Ovary (tissue), 3 donors: Measurements from ENCODE around the gene PGAP1.

Experiments used
- CTCF ChIP-seq, 3 donors: fragments of 450-650 bp in 2 of 3; fragments of 200-600 bp in 1 of 3; IDR thresholded peaks; one replicate each; pipeline versions ENCODE4 v1.5.1 to v1.8.0; 2016 to 2022; ENCODE audit warnings: antibody characterized with exemption in 3 of 3, mild to moderate bottlenecking in 1 of 3
- POLR2A ChIP-seq: fragments of 450-650 bp; IDR thresholded peaks from one replicate; pipeline ENCODE4 v1.6.1; 2017; ENCODE audit warnings: antibody characterized with exemption, mild to moderate bottlenecking, moderate library complexity
- donor health status: DM: no; HTN: no; CAD: no.

DNA sequence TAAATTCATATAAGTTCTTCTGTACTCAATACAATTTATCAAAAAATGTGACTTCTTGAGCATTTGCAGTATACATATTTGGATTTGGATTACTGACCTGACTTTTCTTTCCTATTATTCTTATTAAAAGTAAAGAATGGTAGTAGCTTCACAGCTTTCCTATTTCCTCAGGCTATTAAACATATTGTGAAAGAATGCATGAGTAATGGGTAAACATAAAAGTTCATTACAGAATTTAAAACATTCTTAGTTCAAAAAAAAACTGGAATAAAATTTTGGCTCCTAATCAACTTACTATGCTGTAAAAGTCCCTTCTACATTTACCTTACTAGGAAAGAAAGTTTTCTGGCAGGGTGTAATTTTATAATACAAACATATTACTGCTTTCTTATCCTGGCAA lies 90.1 kb downstream of the PGAP1 start:
- TF ChIP-seq POLR2A (no peak), CTCF (IDR thresholded peaks at IDR 0.05) (no peak)
